OCI-LY7 (cell line): Measurements from ENCODE around the gene CLDN22. TPM values are rescaled to one million over a fixed set of nuclear protein-coding genes. Genes with fewer than 3 reads are reported as not detected.
"Not testable (repeated sequence)": the region's sequence is repeated elsewhere in the genome, so short reads cannot be mapped to it uniquely, and the experiment has no call there.

Source experiments
- BruUV-seq: library from RNA; stranded (reverse); fragments of 400-500 nt; replicated peaks from 2 replicates; lab custom pipeline; 2021; lab: Mats Ljungman, UMichigan
- CTCF ChIA-PET: fragments of 300-600 bp; sonication (Branson Sonifier 250); formaldehyde crosslinking; loops from one replicate; lab custom pipeline; 2022; ENCODE audit warnings: antibody characterized with exemption; ENCODE audit not compliant: unreplicated experiment; lab: Charles Lee
- POLR2A ChIA-PET: fragments of 300-600 bp; sonication (Branson Sonifier 250); formaldehyde crosslinking; loops from one replicate; lab custom pipeline; 2022; ENCODE audit warnings: antibody characterized with exemption; lab: Charles Lee
- DNase-seq: peaks from one replicate; pipeline ENCODE4 v3.0.0-alpha.2; 2015; ENCODE audit warnings: low spot score
- H2AFZ ChIP-seq: fragments of 200-600 bp; sonication (generic), shearing (Covaris generic); 2 replicates; pipeline ENCODE4 v1.6.1; 2014; ENCODE audit warnings: mild to moderate bottlenecking, antibody characterized with exemption, low read length, moderate library complexity
- H3K27ac ChIP-seq: fragments of 200-600 bp; sonication (generic); 2 replicates; pipeline ENCODE4 v1.5.1; 2014; ENCODE audit warnings: mixed run types, low read depth, mild to moderate bottlenecking, moderate library complexity, low read length, inconsistent platforms; ENCODE audit not compliant: poor library complexity, severe bottlenecking
- H3K36me3 ChIP-seq: fragments of 200-600 bp; sonication (generic); 2 replicates; pipeline ENCODE4 v1.6.1; 2014; ENCODE audit warnings: mild to moderate bottlenecking, antibody characterized with exemption, low read length, moderate library complexity, mixed read lengths; ENCODE audit not compliant: insufficient read depth
- H3K4me1 ChIP-seq: fragments of 200-600 bp; sonication (generic); 2 replicates; pipeline ENCODE4 v1.5.1; 2014; ENCODE audit warnings: mild to moderate bottlenecking, low read length; ENCODE audit not compliant: insufficient read depth, poor library complexity, severe bottlenecking
- H3K4me2 ChIP-seq: fragments of 200-600 bp; sonication (generic); 2 replicates; pipeline ENCODE4 v1.6.1; 2014; ENCODE audit warnings: mild to moderate bottlenecking, low read length
- H3K4me3 ChIP-seq: fragments of 200-600 bp; sonication (generic); 2 replicates; pipeline ENCODE4 v1.5.1; 2014; ENCODE audit warnings: mild to moderate bottlenecking, low read depth, low read length; ENCODE audit not compliant: poor library complexity, severe bottlenecking
- H3K79me2 ChIP-seq: fragments of 200-600 bp; sonication (generic); 2 replicates; pipeline ENCODE4 v1.6.1; 2016; ENCODE audit warnings: low read depth, mild to moderate bottlenecking, low read length, moderate library complexity, mixed read lengths; ENCODE audit not compliant: insufficient read depth
- H3K9me2 ChIP-seq: fragments of 200-600 bp; sonication (generic); 2 replicates; pipeline ENCODE4 v1.6.1; 2016; ENCODE audit warnings: mild to moderate bottlenecking, low read length, mixed read lengths; ENCODE audit not compliant: insufficient read depth
- H3K9me3 ChIP-seq: fragments of 200-600 bp; sonication (generic); 2 replicates; pipeline ENCODE4 v1.6.1; 2014; ENCODE audit warnings: mild to moderate bottlenecking, mixed run types, low read length, mixed read lengths
- H4K20me1 ChIP-seq: fragments of 200-600 bp; sonication (generic); 2 replicates; pipeline ENCODE4 v1.6.1; 2014; ENCODE audit warnings: mild to moderate bottlenecking, antibody characterized with exemption, low read length, moderate library complexity, mixed read lengths; ENCODE audit not compliant: insufficient read depth
- EZH2phosphoT487 ChIP-seq: fragments of 200-600 bp; sonication (generic); IDR thresholded peaks from 2 replicates; pipeline ENCODE4 v1.6.1; 2018; ENCODE audit warnings: low read depth, borderline replicate concordance, mild to moderate bottlenecking, mixed run types, antibody characterized with exemption, low read length, moderate library complexity, mixed read lengths
- intact Hi-C: fragments of 100-400 bp; cut with micrococcal nuclease; formaldehyde crosslinking; loops from one replicate; pipeline ENCODE4 v1.10.0; 2022; ENCODE audit not compliant: unreplicated experiment
- total RNA-seq, 2 experiments: library from RNA; depleted of rRNA in 1 of 2; stranded (reverse); fragments of >200 nt in 1 of 2; shearing (Covaris generic) in 1 of 2; gene quantifications; 2 replicates each; pipeline ENCODE4 v1.2.3, GENCODE V29; 2014 to 2022
- TF ChIP-seq, protein P1 (sequence below): fragments of 200-600 bp; sonication (generic); conservative IDR thresholded peaks from 2 replicates; pipeline ENCODE4 v1.5.1; 2014; ENCODE audit warnings: mild to moderate bottlenecking, antibody characterized with exemption, low read length, moderate library complexity, mixed read lengths

Gene CLDN22
- total RNA-seq, 2 experiments from 2014 or later, result not detected

DNA sequence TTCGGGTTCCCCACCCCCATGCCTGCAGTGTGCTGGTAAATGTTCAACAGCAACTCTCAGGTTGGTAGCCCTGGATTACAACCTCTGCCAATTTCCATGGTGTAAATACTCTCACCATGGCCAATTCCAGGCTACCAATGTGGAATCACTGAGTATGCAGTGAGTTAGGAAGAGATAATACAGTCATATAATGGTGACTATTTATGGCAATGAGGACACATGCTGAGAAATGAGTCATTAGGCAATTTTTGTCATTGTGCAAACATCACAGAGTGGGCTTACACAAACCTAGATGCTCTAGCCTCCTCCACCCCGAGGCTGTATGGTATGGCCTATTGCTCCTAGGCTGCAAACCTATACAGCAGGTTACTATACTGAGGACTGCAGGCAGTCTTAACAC is 6.8 kb upstream of the CLDN22 start:
- Histone ChIP-seq H3K79me2 (no peaks in the 10 kb centered on the region), H4K20me1 (no peaks in the 10 kb centered on the region), H3K9me3 (no peaks in the 10 kb centered on the region), H3K36me3 (no peaks in the 10 kb centered on the region), H3K4me2 (no peak overlapping the region), H3K4me3 (no peak overlapping the region), H3K4me1 (no peaks in the 10 kb centered on the region), H3K27ac (no peak overlapping the region), H2AFZ (no peak overlapping the region), H3K9me2 (no peaks in the 10 kb centered on the region)
- DNase-seq, result no peak
- TF ChIP-seq EZH2phosphoT487, result no peak
- TF ChIP-seq, protein P1, sequence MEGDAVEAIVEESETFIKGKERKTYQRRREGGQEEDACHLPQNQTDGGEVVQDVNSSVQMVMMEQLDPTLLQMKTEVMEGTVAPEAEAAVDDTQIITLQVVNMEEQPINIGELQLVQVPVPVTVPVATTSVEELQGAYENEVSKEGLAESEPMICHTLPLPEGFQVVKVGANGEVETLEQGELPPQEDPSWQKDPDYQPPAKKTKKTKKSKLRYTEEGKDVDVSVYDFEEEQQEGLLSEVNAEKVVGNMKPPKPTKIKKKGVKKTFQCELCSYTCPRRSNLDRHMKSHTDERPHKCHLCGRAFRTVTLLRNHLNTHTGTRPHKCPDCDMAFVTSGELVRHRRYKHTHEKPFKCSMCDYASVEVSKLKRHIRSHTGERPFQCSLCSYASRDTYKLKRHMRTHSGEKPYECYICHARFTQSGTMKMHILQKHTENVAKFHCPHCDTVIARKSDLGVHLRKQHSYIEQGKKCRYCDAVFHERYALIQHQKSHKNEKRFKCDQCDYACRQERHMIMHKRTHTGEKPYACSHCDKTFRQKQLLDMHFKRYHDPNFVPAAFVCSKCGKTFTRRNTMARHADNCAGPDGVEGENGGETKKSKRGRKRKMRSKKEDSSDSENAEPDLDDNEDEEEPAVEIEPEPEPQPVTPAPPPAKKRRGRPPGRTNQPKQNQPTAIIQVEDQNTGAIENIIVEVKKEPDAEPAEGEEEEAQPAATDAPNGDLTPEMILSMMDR, result no peak
- intact Hi-C loops, result no loop called here
- POLR2A ChIA-PET, result no interaction called here
- CTCF ChIA-PET, result no interaction called here
- no TSS peak for BruUV-seq

DNA sequence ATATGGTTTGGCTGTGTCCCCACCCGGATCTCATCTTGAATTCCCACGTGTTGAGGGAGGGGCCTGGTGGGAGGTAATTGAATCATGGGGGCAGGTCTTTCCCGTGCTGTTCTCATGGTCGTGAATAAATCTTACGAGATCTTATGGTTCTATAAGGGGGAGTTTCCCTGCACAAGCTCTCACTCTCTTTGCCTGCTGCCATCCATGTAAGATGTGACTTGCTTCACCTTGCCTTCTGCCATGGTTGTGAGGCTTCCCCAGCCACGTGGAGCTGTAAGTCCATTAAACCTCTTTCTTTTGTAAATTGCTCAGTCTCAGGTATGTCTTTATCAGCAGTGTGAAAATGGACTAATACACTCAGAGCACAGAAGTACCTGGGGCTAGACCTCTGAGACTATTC is 6.3 kb upstream of the CLDN22 start:
- BruUV-seq, POLR2A ChIA-PET, H3K4me1 ChIP-seq, H3K4me3 ChIP-seq, H3K36me3 ChIP-seq, H3K4me2 ChIP-seq, H3K79me2 ChIP-seq, H2AFZ ChIP-seq, CTCF ChIA-PET, H3K27ac ChIP-seq, H4K20me1 ChIP-seq, H3K9me2 ChIP-seq, DNase-seq, intact Hi-C loops, H3K9me3 ChIP-seq: not testable (repeated sequence)

DNA sequence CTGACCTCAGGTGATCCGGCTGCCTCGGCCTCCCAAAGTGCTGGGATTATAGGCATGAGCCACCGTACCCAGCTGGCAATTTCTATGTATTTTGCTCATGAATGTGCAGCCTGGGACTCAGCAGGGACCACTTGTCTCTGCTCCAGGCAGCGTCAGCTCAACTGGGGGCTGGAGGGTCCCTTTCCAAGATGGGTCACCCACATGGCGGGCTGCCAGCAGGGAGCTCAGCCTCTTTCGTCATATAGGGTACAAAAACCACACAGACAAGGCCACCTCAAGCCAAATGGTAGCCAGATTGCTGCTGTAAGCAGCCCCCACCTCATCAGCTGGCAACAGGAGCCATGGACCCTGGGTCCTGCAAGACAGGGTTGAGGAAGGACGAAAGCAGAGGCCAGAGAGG is 4.5 kb upstream of the CLDN22 start:
- no peak overlapping the region for H2AFZ ChIP-seq
- H3K4me2 ChIP-seq, result no peak overlapping the region
- no peaks in the 10 kb centered on the region for H3K36me3 ChIP-seq
- H4K20me1 ChIP-seq, result no peaks in the 10 kb centered on the region
- DNase-seq, result no peak
- no peak overlapping the region for H3K4me3 ChIP-seq
- no peaks in the 10 kb centered on the region for H3K9me2 ChIP-seq
- ChIA-PET POLR2A (interaction anchor here (0.6 kb wide), 1 partner anchor 58 kb away, joined by 11 read pairs; no protein-coding TSS in a partner anchor), CTCF (no interaction called here)
- no peak overlapping the region for H3K27ac ChIP-seq
- BruUV-seq, result no TSS peak
- H3K9me3 ChIP-seq, result no peaks in the 10 kb centered on the region
- intact Hi-C loops, result no loop called here
- TF ChIP-seq, protein P1, result no peak
- no peak for TF ChIP-seq EZH2phosphoT487
- no peaks in the 10 kb centered on the region for H3K4me1 ChIP-seq
- H3K79me2 ChIP-seq, result no peaks in the 10 kb centered on the region

DNA sequence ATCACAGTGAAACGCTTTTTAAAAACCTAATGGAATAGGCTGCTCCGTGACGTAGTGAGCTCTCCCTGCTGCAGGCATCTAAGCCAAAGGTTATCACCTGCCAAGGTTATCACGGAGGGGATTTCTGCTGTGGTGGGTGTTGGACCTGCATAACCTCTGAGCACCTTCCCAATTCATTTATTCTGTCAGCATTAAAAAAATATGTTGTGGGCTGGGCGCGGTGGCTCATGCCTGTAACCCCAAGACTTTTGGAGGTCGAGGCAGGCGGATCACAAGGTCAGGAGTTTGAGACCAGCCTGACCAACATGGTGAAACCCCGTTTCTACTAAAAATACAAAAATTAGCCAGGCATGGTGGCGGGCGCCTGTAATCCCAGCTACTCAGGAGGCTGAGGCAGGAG is 4.0 kb upstream of the CLDN22 start:
- H3K4me2 ChIP-seq, H3K36me3 ChIP-seq, DNase-seq, H3K27ac ChIP-seq, H3K79me2 ChIP-seq, H3K9me3 ChIP-seq, CTCF ChIA-PET, H4K20me1 ChIP-seq, intact Hi-C loops, H3K4me3 ChIP-seq, H3K9me2 ChIP-seq, H2AFZ ChIP-seq, BruUV-seq, H3K4me1 ChIP-seq, POLR2A ChIA-PET: not testable (repeated sequence)
